ENCODE results near the gene MAGEA1.

GRCh38 chrX:153158319-153158718 is 20.8 kb upstream of the MAGEA1 start:
- TF ChIP-seq, protein P1, sequence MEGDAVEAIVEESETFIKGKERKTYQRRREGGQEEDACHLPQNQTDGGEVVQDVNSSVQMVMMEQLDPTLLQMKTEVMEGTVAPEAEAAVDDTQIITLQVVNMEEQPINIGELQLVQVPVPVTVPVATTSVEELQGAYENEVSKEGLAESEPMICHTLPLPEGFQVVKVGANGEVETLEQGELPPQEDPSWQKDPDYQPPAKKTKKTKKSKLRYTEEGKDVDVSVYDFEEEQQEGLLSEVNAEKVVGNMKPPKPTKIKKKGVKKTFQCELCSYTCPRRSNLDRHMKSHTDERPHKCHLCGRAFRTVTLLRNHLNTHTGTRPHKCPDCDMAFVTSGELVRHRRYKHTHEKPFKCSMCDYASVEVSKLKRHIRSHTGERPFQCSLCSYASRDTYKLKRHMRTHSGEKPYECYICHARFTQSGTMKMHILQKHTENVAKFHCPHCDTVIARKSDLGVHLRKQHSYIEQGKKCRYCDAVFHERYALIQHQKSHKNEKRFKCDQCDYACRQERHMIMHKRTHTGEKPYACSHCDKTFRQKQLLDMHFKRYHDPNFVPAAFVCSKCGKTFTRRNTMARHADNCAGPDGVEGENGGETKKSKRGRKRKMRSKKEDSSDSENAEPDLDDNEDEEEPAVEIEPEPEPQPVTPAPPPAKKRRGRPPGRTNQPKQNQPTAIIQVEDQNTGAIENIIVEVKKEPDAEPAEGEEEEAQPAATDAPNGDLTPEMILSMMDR (IDR thresholded peaks at IDR 0.05), result no peak
- no peak for TF ChIP-seq POLR2A (IDR thresholded peaks at IDR 0.05)

Data from lower leg skin (tissue), 3 donors.